ENCODE measurements around the gene DIAPH1.

GRCh38 chr5:141598391-141599345 is 20.1 kb downstream of the DIAPH1 start:
- TF ChIP-seq CTCF (IDR thresholded peaks at IDR 0.05) (no peak), POLR2A (IDR thresholded peaks at IDR 0.05) (no peak)
